Left lobe of liver (tissue), 2 donors: ENCODE measurements around the gene FZD2. TPM values are rescaled to one million over a fixed set of nuclear protein-coding genes. Genes with fewer than 3 reads are reported as not detected.
A peak's percentile ranks its signal among the peaks of the same experiment; 100 is the strongest.
"Not testable (repeated sequence)": the region's sequence is repeated elsewhere in the genome, so short reads cannot be mapped to it uniquely, and the experiment has no call there.

Experiments used
- ATAC-seq: fragments of 200-7000 bp; cut with Tn5 transposase; one replicate; pipeline ENCODE4 v1.9.1; 2020; ENCODE audit warnings: mild to moderate bottlenecking, moderate library complexity
- DNase-seq: peaks from one replicate; pipeline ENCODE4 v3.0.0-alpha.2; 2020; ENCODE audit warnings: low spot score
- total RNA-seq: library from RNA; stranded (reverse); gene quantifications from one replicate; pipeline ENCODE4 v1.2.1, GENCODE V29; 2021
- donor health status: DM: no; HTN: no; CAD: no; lungs with moderate emphysema.
- donor health status: DM: no; HTN: yes; CAD: no.

FZD2 gene
- total RNA-seq, 1 donor from 2014 or later: 0.18 TPM

DNA sequence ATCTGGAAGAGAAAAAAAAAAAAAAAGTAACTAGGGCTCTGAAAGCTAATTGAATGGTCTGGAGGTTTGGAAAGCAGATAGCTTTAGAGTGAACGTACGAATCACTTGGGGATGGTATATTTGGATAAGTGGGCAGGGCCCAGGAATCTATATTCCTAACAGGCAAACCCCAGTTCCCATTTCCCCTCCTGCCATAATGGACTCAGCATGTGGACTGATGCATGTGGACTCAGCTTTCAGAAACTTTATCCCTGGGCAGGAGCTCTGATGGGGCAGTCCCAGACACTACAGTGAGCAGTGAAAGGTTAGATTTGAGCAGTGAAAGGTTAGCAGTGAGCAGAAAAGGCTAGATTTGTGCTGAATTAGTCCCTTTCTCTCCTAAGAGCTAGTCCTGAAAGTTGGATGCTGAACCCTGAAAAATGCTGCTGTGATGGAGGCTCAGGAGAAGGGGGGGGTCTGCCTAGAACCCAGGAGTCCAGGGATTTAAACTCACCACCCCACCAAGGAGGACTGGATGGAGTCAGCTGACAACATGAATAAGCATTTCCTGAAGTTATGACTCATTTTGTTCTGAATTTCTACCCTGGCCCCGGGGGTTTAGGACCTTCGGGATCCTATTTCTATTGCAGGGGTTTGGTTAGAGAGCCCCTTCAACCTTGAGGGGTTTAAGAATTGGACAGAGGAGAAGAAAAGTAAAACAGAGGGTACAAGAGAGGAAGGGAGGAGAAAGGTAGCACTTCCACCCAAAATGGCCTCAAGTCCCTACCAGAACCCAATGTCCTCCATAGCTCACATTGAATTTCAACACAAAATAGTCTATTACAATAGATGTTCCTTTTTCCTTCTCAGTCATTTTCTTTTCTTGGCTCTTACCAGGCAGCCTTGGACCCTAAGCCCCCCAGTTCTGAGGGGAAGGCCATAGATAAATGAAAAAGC, 10.3 kb upstream of the FZD2 start:
- no peak for ATAC-seq

DNA sequence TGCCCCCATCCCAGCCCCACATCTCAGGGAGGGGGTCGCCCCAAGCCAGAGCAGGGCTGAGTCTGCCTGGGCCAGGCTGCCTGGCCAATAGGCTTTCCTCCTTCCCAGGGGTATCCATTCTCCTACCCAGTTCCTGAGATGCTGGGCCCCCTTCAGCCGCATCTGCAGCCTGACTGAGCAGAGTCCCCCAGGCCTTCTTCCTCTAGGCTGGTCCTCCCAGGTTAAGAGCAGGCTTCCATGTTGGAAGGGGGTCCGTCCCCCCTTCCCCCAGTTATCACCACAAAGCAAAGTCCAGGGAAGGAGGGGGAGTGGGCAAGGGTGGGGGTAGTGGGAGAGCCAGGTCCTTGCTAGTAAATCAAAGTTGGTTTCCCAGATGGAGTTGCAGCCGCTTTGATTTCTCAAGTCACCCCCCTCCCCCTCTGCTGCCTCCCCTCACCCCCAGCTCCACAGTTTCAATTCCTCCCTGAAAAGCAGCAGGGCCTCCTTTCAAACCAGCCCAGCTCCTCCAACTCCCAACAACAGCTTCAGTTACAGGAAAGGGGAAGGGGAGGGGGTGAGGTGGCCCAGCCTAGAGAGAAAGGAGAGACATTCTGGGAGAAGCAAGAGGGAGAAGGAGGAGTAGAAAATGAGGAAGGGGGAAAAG, 9.5 kb upstream of the FZD2 start:
- ATAC-seq (peak; percentile 36), DNase-seq (no peak)

More for the DNA sequence above, 10.3 kb upstream of the FZD2 start:
- no peak for DNase-seq

DNA sequence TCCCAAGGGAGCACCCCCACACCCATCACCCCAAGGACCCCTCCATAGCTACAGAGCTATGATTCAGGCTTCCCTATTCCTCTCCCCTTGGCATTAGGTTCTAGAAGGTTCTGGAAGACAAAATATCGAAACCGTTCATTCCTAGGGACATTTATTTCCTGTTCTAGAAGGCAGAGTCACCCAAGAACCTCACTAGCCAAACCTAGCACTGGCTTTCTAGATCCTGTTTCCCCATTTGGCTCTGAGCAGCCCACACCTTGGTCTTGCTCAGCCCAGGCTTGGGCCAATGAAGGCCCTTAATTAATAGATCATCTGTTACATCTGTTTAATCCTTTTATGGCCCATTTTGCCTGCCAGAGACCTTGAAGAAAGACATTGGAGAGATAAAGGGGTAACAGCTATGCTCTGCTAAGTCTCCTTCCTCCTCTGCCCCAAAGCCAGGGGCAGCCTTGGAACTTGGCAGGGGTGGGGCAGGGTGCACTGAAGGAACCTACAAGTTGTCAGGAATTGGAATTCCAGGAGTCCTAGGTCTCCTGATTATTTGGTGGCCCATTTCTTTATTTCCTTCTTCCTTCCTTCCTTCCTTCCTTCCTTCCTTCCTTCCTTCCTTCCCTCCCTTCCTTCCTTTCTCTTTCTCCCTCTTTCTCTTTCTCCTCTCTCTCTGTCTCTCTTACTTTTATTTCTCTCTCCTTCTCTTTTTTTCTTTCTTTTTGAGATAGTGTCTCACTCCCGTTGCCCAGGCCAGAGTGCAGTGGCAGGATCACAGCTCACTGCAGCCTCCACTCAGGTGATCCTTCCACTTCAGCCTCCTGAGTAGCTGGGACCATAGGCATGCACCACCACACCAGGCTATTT, 8.7 kb upstream of the FZD2 start:
- DNase-seq (no peak), ATAC-seq (no peak)

DNA sequence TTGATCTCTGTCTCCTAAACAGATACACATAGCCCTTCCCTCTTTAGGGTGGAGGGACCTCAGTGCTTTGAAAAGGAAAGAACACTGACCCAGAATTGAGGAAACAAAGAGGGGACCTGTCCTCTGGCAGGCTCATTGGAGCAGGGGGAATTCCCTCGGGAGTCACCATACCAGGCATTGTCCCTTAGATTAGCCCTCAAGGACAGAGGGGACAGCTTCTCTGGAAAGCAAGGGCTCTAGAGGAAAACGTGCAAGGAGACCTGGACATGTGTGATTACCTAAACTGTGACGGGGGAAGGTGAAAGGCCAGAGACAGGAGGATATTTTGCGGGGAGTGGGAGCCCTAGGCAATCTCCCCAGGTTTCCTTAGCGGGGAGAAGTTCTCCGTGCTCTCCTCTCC, 7.6 kb upstream of the FZD2 start:
- DNase-seq (no peak), ATAC-seq (no peak)

DNA sequence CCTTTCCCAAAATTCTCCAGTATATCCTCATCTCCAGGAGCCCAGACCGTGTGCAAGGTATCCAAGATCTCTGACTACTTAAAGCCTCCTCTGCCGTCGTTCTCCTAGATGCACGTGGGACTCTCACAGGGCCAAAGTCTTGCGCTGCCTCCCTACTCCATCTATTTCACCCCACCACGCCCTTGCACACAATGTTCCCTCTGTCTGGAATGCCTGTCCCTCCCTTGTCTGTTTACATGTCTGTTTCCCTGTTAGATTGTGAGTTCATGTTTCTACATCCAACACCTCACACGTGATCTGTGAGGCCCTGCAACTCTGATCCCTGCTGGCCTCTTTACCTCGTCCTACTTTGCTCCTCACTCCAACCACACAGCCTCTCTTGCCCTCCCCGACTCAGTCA, 4.9 kb upstream of the FZD2 start:
- ATAC-seq (no peak), DNase-seq (no peak)

DNA sequence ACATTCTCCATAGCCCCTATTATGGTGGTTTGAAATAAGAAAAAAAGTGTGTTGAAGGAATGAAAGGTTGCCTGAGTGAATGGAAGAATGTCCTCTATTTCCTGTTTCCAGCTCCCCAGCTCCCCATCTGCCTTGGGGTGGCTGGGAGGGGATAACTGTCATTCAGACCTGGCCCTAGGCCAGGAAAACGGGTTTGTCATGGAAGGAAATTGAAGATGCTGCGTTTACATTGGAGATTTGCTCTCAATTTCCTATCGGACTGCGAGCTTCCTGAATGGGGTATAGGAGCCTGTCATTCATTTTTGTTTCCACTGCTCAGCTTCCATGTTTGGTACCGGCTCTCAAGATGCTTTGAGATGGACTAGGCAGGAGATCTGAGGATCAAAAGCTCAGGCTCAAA, 2.2 kb upstream of the FZD2 start:
- no peak for DNase-seq
- ATAC-seq: no peak

DNA sequence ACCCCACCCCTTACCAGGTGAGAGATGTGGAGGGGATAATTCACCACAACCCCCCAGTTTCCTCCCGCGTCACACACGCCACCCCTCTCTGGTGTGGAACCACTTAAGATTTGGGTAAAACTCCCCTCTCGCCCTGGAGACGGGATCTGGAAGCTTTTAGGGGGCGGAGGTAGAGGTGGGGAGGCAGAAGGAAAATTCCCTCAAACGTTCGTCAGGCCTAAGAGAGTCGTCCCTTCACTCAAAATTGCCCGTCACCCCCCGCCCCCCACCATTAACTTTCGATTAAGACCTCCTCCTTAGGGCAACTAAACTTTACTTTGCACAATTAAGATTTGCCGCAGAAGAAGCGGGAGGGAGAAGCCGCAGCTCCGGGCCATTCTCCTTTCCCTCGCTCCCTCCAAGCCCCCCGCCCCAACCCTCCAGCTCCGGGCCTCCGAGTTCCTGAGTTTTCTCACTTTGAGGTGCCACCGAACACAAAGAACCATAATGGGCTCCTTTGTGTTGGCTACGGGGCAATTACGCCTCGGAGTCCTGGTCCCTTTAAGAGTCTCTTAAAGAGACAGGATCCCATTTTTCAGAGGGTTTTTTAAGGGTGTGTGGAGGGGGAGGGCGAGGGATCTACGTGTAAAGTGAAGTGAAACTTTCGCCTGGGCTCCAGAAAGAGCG, 985 bp upstream of the FZD2 start:
- peak; percentile 60 for ATAC-seq
- no peak for DNase-seq

DNA sequence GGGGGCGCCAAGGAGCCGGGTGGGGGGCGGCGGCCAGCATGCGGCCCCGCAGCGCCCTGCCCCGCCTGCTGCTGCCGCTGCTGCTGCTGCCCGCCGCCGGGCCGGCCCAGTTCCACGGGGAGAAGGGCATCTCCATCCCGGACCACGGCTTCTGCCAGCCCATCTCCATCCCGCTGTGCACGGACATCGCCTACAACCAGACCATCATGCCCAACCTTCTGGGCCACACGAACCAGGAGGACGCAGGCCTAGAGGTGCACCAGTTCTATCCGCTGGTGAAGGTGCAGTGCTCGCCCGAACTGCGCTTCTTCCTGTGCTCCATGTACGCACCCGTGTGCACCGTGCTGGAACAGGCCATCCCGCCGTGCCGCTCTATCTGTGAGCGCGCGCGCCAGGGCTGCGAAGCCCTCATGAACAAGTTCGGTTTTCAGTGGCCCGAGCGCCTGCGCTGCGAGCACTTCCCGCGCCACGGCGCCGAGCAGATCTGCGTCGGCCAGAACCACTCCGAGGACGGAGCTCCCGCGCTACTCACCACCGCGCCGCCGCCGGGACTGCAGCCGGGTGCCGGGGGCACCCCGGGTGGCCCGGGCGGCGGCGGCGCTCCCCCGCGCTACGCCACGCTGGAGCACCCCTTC, 484 bp downstream of the FZD2 start:
- DNase-seq: no peak
- peak; percentile 43 for ATAC-seq

DNA sequence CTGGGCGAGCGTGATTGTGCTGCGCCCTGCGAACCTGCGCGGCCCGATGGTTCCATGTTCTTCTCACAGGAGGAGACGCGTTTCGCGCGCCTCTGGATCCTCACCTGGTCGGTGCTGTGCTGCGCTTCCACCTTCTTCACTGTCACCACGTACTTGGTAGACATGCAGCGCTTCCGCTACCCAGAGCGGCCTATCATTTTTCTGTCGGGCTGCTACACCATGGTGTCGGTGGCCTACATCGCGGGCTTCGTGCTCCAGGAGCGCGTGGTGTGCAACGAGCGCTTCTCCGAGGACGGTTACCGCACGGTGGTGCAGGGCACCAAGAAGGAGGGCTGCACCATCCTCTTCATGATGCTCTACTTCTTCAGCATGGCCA, 1.0 kb downstream of the FZD2 start:
- ATAC-seq (no peak), DNase-seq (no peak)

DNA sequence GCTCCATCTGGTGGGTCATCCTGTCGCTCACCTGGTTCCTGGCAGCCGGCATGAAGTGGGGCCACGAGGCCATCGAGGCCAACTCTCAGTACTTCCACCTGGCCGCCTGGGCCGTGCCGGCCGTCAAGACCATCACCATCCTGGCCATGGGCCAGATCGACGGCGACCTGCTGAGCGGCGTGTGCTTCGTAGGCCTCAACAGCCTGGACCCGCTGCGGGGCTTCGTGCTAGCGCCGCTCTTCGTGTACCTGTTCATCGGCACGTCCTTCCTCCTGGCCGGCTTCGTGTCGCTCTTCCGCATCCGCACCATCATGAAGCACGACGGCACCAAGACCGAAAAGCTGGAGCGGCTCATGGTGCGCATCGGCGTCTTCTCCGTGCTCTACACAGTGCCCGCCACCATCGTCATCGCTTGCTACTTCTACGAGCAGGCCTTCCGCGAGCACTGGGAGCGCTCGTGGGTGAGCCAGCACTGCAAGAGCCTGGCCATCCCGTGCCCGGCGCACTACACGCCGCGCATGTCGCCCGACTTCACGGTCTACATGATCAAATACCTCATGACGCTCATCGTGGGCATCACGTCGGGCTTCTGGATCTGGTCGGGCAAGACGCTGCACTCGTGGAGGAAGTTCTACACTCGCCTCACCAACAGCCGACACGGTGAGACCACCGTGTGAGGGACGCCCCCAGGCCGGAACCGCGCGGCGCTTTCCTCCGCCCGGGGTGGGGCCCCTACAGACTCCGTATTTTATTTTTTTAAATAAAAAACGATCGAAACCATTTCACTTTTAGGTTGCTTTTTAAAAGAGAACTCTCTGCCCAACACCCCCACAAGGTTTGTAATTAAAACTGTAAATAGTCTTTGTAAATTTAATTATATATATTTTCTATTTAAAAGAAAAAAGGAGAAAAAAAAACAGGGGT, 1.7 kb downstream of the FZD2 start:
- DNase-seq (no peak), ATAC-seq (no peak)

DNA sequence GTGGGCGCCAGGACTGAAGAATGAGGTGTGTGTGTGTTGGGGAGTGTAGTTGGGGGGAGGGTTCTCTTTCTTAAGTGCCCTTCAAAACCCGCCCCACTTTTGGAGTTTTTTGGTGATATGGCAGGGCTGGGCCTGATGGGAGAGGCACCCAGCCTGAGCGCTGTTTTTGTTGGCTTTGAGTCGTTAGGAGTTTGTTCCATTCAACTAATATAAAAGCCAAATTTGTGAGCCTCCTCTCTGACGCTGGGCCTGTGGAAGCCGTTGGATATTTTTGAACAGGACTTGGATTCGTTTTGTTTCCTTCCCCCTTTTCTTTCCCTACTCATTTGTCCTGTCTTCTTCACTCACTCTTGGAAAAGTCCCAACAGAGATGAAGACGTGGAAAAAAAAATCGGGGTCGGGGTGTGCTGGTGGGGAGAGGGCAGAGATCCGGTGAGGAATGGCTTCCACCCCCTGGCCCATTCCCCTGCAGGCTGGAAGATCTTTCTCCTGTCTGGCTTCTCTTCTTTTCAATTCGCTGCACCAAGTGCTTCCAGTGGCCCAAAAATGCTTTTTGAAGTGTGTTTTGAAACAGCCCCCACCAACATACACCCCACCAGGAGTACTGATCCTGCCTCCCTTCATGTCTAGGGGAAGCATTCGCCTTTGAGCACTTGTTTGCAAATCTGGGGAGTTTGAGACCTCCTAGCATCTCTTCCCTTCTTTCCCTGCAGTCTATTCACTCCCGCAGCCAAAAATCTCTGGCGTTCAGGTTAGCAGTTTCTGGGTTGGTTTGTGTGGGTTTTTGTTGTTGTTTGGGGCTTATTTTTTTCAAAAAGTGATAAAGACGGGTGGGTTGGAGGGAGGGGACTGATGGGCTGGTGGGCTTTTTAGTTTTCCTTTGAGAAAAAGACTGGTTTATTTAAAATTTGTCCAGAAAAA, 2.6 kb downstream of the FZD2 start:
- ATAC-seq: no peak

DNA sequence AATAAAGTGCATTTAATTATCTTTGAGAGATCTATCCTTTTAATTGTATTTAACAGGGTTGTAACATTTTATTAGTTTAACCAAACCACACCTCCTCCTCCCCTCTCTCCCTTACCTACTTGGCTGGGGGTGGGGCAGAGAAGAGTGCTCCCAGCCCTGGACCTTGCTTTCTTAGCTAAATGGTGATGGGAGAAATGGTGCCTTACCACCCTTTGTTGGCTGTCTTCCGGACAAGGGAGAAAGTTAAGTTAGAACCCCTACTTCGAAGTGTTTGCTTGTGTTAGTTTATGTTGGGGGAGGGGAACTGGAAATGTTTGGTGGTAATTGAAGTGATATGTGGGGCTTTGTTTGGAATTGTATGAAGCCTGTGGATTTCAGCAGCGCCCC, 3.9 kb downstream of the FZD2 start:
- ATAC-seq: no peak

More for the DNA sequence above, 2.6 kb downstream of the FZD2 start:
- no peak for DNase-seq

DNA sequence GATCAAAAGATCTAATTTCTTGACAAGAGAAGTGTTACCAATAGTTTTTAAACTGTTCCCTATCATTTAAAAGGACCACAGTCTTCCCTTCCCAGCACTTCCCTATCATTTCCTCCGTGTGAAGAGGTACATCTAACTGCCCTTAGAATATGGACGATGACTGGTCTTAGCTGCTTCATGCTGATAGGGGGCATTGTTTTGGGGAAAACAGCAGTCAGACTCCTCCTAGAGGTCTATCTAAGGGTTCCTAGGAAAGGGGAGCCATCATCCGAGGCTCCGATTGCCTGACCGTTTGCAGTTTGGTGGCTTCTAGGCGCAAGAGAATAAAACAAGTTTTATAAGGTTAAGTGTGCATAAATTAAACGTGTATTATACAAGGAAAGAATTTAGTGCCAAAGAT, 7.1 kb downstream of the FZD2 start:
- DNase-seq (no peak), ATAC-seq (no peak)

More for the DNA sequence above, 3.9 kb downstream of the FZD2 start:
- DNase-seq: no peak

DNA sequence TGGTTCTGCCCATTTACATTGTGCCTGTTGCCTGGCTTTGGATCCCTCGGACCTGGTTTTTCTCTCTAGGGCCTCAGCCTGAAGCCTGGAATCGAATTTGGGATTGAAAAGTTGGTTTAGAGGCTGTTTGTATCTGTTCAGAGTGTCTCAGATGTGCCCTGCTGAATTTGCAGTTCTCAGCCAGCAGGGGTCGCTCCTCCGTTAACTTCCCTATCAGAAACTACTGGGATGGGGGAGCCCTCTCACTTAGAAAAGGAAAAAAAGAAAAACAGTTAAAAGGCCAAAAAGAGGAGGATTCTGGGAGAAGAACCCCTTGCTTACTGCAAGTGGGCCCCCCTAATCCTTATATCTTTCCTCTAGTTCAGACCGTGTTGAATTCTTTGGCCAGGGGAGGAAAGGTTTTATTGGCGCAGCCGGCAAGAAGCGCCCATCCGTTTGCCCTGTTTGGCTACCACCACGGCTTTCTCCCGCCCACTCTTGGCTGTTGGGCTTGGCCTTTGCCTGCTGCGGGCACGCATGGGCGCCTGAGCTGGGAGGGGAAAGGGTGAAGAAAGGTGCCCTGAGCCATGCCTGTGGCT, 8.7 kb downstream of the FZD2 start:
- DNase-seq (no peak), ATAC-seq (no peak)

DNA sequence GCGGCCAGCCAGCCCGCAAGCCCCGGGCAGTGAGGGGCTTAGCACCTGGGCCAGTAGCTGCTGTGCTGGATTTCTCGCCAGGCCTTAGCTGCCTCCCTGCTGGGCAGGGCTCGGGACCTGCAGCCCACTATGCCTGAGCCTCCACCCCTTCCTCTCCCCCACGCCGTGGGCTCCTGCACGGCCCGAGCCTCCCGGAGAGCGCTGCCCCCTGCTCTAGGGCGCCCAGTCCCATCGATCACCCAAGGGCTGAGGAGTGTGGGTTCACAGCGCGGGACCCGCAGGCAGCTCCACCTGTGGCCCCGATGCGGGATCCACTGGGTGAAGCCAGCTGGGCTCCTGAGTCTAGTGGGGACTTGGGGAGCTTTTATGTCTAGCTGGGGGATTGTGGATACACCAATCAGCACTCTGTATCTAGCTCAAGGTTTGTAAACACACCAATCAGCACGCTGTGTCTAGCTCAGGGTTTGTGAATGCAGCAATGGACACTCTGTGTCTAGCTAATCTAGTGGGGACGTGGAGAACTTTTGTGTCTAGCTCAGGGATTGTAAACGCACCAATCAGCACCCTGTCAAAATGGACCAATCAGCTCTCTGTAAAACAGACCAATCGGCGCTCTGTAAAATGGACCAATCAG, 11.1 kb downstream of the FZD2 start:
- not testable (repeated sequence) for DNase-seq, ATAC-seq

DNA sequence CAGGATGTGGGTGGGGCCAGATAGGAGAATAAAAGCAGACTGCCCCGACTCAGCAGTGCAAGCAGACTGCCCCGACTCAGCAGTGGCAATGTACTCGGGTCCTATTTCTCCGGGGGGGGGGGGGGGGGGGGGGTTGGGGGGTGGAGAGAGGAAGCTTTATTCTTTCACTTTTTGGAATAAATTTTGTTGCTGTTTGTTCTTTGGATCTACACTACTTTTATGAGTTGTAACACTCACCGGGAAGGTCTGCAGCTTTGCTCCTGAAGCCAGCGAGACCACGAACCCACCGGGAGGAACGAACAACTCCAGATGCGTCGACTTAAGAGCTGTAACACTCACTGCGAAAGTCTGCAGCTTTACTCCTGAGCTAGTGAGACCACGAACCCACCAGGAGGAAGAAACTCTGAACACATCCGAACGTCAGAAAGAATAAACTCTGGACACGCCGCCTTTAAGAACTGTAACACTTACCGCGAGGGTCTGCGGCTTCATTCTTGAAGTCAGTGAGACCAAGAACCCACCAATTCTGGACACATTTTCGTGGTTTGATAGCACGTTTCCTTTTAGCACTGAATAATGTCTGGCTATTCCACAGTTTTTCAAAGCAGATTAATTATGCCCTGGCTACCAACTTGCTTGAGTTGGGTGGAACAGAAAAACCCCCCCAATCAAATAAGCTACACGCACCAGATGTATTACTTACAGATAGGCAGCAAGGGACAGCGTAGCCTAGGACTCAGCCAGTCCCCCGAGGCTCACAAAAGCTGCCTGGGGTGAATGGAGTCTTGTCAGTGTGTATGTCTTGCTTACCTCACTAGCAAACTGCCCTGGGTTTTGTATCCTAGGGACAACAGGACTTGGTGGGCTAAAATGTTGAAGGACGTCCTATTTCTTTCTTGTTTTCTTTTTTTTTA, 11.9 kb downstream of the FZD2 start:
- no peak for DNase-seq
- no peak for ATAC-seq
